Fibroblast of skin of scalp (primary cell): ENCODE results near the gene CFD. TPM values are rescaled to one million over a fixed set of nuclear protein-coding genes. Genes with fewer than 3 reads are reported as not detected.
"Not testable (repeated sequence)": the region's sequence is repeated elsewhere in the genome, so short reads cannot be mapped to it uniquely, and the experiment has no call there.

Experiments used
- DNase-seq: peaks from one replicate; pipeline ENCODE4 v3.0.0-alpha.2; 2013
- polyA plus RNA-seq, 2 experiments: library from polyadenylated mRNA; unstranded; fragments of 120-200 nt; gene quantifications; one replicate each; pipeline ENCODE4 v1.2.1, GENCODE V29; 2013; ENCODE audit not compliant: insufficient read length in 2 of 2

The CFD gene
- polyA plus RNA-seq (2013, experiment 1 of 2; ENCODE audit: insufficient read length), result 2.1 TPM
- 2.3 TPM for polyA plus RNA-seq (2013, experiment 2 of 2; ENCODE audit: insufficient read length)

- no peak for DNase-seq
Observed at GRCh38 chr19:858868-859843, at the start of gene CFD. Gene CFD (plus strand): TSS chr19:859664. CDS start chr19:859690, 26 bp downstream.

DNA sequence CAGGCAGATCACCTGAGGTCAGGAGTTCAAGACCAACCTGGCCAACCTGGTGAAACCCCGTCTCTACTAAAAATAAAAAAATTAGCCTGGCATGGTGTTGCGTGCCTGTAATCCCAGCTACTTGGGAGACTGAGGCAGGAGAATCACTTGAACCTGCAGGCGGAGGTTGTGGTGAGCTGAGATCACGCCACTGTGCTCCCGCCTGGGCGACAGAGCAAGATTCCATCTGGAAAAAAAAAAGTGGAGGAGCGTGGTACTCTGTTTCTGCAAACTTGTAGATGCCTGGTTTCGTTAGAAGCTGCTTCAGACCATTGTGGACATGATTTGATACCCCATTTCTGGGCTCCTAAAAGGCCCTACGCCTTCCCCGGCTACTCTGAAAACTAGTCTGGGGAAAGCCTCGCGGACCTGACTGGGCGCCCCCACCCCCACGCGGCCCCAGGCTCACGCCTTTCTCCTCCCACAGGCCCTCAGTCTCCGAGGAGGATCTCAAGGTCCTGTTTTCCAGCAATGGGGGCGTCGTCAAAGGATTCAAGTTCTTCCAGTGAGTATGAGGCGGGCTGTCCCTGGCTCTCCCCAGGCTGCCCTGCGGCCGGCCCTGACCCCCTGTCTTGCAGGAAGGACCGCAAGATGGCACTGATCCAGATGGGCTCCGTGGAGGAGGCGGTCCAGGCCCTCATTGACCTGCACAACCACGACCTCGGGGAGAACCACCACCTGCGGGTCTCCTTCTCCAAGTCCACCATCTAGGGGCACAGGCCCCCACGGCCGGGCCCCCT is 49.2 kb upstream of the CFD start:
- DNase-seq, result no peak

GRCh38 chr19:810883-811489 is 48.5 kb upstream of the CFD start:
- DNase-seq, result no peak

- no peak for DNase-seq
Observed at GRCh38 chr19:811506-812048, 47.9 kb upstream of the CFD start.

- DNase-seq, result no peak
Observed at GRCh38 chr19:812049-812746, 47.3 kb upstream of the CFD start.

DNA sequence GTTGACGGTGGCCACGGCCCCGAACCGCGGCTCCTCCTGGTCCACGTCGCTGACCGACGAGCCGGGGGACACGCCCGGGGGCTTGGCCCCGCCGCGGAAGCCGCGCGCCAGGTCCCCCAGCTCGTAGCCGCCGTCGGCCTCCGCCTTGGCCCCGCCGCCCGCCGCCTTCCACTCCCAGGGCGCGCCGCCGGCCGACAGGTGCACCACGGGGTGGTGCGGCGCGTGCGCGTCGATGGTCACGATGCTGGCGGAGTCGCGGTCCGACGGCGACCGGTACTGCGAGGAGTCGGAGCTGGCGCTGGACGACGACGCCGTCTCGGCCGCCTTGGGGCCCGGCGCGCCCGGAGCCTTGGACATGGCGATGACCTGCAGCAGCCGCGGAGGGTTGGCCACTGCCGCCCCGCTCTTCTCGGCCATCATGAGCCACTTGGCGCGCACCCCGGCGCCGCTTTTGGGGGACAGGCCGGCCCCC is 46.7 kb upstream of the CFD start:
- DNase-seq, result no peak

- no peak for DNase-seq
Observed at GRCh38 chr19:813219-814151, 46.0 kb upstream of the CFD start.

- DNase-seq, result no peak
Observed at GRCh38 chr19:814152-815078, 45.0 kb upstream of the CFD start.

DNA sequence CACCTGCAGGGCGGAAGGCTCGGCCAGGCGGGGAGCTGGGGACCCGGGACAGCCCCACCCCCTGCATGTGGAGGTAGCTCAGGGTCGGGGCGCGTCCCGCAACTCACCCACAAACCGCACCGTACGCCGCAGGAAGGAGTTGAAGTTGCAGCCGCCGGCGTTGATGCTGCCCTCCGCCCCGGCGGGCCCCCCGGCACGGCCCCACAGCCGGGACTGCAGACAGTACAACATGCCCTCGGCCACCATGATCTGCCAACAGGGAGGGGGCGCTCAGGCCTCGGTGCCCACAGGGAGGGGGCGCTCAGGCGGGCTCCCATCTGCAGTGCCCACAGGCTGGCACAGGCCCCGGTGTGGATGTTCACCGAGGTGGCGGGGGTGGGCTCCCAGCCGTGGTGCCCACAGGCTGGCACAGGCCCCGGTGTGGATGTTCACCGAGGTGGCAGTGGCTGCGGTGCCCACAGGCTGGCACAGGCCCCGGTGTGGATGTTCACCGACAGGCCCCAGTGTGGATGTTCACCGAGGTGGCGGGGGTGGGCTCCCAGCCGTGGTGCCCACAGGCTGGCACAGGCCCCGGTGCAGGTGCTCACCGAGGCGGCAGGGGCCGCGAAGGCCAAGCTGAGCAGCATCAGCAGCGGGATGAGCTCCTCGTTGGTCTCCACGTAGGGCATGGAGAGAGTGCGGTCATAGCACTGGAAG is 44.2 kb upstream of the CFD start:
- no peak for DNase-seq

GRCh38 chr19:815775-816499 is 43.5 kb upstream of the CFD start:
- no peak for DNase-seq

DNA sequence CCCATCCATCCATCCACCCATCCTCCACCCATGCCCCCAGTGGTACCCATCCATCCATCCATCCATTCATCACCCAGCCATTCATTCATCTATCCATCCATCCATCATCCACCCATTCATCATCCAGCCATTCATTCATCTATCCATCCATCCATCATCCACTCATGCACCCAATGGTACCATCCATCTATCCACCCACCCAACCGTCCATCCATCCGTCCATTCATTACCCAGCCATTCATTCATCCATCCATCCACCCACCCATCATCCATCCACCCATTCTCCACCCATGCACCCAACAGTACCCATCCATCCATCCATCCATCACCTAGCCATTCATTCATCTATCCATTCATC is 43.0 kb upstream of the CFD start:
- no peak for DNase-seq

DNA sequence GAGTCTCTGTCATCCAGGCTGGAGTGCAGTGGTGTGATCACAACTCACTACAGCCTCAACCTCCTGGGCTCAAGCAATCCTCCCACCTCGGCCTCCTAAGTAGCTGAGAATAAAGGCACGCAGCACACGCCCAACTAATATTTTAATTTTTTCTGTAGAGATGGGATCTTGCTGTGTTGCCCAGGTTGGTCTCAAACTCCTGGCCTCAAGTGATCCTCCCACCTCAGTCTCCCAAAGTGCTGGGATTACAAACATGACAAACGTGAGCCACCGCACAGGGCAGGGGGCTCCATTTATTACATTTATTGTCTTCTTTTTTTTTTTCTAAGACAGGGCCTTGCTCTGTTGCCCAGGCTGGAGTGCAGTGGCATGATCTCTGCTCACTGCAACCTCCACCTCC is 39.3 kb upstream of the CFD start:
- not testable (repeated sequence) for DNase-seq

DNA sequence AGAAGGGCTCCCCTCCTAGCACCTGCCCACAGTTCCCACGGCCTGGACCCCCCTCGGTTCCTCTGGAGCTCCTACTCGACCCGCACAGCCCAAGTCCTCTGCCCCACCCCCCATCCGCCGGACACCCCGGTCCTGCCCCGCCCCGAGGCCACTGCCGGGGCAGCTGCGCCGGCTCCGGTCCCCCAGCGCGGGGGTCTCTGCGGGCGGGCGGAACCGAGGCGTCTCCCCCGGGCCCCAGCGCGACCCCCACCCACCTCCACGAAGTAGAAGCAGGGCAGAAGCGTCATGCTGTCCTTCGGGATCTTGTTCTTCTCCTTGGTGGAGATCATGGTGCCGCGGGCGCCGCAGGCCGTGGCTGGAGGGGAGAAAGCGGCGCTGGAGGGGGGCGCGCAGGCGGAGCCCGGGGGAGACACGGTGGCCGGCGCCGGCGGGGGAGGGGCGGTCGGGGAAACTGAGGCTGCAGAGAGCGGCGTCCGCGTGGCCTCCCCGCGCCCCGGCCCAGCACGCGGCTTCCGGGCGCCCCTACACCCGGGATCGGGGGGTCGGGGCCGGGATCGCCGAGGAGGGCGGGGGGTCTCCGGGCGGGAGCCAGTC is 38.1 kb upstream of the CFD start:
- no peak for DNase-seq

DNA sequence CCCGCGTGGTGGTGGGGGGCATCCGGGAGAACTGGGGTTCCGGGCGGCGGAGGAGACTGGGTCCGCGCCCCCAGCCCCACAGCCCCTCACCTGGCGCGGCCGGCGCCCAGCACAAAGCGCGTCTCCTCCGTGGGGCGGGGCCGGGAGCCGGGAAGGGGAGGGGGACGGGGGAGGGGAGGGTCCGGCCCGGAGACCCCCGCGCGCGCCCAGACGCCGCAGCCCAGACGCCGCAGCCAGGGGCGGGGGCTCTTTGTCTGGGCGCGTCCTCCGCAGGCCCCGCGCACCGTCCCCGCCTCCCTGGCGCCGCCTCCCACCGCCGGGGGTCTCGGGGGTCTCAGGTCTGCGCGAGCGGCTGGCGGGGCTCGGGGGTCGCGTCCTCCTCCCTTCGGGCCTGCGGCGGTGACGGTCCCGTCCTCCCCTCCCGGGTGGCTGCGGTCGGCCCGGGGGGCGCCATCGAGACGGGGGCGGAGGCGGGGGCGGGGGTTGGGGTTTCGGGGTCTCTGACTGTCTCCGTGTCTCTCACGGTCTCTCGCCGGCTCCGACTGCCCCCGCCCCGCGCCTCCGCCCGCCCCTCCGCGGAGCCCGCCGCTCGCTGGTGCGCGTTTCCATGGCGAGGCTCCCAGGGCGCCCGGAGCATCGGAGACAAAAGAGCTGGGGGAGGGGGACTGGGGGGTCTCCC is 37.5 kb upstream of the CFD start, which contains the start of gene PLPPR3:
TSS of gene PLPPR3 (minus strand) at position 131 of the 679 bp plus-strand sequence. CDS start 396 bp downstream, outside the sequence.
- no peak for DNase-seq

DNA sequence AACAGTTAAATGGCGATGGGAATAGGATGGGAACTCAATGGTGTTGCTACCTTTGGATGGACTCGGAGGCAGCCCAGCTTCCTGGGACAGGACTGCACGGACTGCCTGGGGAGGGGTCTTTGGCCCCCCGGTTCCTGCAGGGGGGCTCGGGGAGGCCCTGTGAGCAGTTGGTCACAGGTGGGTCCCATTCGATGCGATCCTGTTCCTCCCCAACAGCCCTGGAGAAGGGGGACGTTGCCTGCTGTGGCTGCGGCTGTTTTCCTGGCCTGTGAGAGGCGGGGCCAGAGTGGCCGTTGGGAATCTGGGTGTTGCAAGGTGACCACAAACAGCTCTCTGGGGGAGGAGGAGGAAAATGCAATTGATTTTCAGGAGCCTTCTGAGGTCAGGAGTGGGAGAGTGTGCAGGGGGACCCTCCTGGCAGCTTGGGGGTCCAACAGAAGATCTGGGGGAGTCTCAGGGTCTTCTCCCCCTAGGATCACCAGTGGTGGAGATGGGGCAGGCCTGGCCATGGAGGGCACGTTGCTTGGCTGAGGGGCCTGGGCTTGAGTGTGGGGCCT is 35.8 kb upstream of the CFD start:
- no peak for DNase-seq

DNA sequence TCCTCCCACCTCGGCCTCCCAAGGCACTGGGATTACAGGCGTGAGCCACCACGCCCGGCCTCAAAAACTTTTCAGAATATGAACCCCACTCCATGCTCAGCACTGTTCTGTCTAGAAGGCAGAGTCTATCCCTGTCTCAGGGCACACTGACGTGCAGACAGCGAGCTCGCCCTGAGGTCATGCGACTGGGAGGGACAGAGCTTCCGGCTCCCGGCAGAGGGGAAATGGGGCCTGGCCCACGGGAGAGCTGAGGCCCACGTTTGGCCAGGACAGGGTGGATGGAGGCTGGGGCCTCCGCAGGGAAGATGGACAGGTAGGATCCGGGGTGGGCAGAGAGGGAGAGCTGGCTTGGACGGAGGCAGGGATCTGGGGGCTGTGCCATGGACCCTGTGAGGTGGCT is 34.6 kb upstream of the CFD start:
- DNase-seq, result no peak
